Nephron (organoid): ENCODE measurements around the gene ZNF587B.
"Not testable (repeated sequence)": the region's sequence is repeated elsewhere in the genome, so short reads cannot be mapped to it uniquely, and the experiment has no call there.

Source experiments
- H3K27ac Mint-ChIP-seq, 3 experiments: 2 replicates each; pipeline ENCODE4 v1.8.0; 2020; ENCODE audit warnings: mixed read lengths in 3 of 3, mild to moderate bottlenecking in 2 of 3, moderate library complexity in 1 of 3
- H3K27me3 Mint-ChIP-seq: 2 replicates; pipeline ENCODE4 v1.8.0; 2021; ENCODE audit warnings: low read depth, mild to moderate bottlenecking, moderate library complexity, mixed read lengths
- H3K36me3 Mint-ChIP-seq: 2 replicates; pipeline ENCODE4 v1.8.0; 2020; ENCODE audit warnings: low read depth, mixed read lengths
- H3K4me1 Mint-ChIP-seq: 2 replicates; pipeline ENCODE4 v1.8.0; 2020; ENCODE audit warnings: mixed read lengths
- H3K4me3 Mint-ChIP-seq, 3 experiments: 2 replicates each; pipeline ENCODE4 v1.8.0; 2020; ENCODE audit warnings: mild to moderate bottlenecking in 3 of 3, mixed read lengths in 3 of 3, moderate library complexity in 2 of 3
- H3K9me3 Mint-ChIP-seq: 2 replicates; pipeline ENCODE4 v1.8.0; 2020; ENCODE audit warnings: mixed read lengths
- TF ChIP-seq, protein P1 (sequence below), 3 experiments: fragments of 200-600 bp; sonication (generic); IDR thresholded peaks; one replicate each; pipeline ENCODE4 v1.5.0; 2021; ENCODE audit warnings: antibody characterized with exemption in 3 of 3; ENCODE audit not compliant: unreplicated experiment in 3 of 3

ZNF587B gene

DNA sequence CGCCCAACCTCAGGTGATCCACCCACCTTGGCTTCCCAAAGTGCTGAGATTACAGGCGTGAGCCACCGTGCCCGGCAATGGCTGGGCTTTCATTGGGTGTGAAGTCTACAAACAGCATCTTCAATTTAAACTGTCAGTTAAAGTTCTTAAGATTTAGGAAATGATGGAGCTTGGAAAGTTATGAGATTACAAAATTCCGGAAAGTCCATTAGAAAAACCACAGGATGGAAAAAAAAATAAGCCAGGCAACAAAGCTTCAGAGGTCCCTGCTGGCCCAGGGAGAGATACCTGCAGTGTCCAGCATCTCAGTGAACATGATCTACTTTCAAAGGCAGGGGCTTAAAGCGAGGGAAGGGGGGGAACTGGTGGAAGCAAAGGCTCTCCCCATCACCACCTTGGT is 4.6 kb upstream of the ZNF587B start:
- TF ChIP-seq, protein P1, sequence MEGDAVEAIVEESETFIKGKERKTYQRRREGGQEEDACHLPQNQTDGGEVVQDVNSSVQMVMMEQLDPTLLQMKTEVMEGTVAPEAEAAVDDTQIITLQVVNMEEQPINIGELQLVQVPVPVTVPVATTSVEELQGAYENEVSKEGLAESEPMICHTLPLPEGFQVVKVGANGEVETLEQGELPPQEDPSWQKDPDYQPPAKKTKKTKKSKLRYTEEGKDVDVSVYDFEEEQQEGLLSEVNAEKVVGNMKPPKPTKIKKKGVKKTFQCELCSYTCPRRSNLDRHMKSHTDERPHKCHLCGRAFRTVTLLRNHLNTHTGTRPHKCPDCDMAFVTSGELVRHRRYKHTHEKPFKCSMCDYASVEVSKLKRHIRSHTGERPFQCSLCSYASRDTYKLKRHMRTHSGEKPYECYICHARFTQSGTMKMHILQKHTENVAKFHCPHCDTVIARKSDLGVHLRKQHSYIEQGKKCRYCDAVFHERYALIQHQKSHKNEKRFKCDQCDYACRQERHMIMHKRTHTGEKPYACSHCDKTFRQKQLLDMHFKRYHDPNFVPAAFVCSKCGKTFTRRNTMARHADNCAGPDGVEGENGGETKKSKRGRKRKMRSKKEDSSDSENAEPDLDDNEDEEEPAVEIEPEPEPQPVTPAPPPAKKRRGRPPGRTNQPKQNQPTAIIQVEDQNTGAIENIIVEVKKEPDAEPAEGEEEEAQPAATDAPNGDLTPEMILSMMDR (IDR thresholded peaks at IDR 0.05; ENCODE audit: unreplicated experiment in 3 of 3) = no peak
- Mint-ChIP-seq H3K27me3 (no peaks in the 10 kb centered on the region), H3K36me3 (peaks cover 64% of the 10 kb centered on the region), H3K9me3 (peaks cover 2% of the 10 kb centered on the region), H3K4me3 (no peak overlapping the region), H3K27ac (no peak overlapping the region), H3K4me1 (peaks cover 39% of the 10 kb centered on the region)

DNA sequence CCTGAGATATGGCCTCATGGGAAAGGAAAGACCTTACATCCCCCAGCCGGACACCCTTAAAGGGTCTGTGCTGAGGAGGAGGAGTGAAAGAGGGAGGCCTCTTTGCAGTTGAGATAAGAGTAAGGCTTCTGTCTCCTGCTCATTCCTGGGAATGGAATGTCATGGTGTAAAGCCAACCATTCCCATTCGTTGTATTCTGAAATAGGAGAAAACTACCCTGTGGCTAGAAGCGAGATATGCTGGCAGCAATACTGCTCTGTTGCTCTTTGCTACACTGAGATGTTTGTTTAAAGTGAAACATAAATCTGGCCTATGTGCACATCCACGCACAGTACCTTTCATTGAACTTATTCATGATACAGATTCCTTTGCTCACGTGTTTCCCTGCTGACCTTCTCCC is 783 bp upstream of the ZNF587B start:
- TF ChIP-seq, protein P1 (IDR thresholded peaks at IDR 0.05; ENCODE audit: unreplicated experiment in 3 of 3) = no peak
- peaks cover 4% of the 10 kb centered on the region for H3K27me3 Mint-ChIP-seq
- no peaks in the 10 kb centered on the region for H3K9me3 Mint-ChIP-seq
- H3K36me3 Mint-ChIP-seq = peaks cover 57% of the 10 kb centered on the region
- peak overlapping the region; percentile 92 to 98 (median 98) for H3K27ac Mint-ChIP-seq
- H3K4me1 Mint-ChIP-seq = peaks cover 30% of the 10 kb centered on the region
- peak overlapping the region; percentile 25 to 92 (median 68) for H3K4me3 Mint-ChIP-seq

DNA sequence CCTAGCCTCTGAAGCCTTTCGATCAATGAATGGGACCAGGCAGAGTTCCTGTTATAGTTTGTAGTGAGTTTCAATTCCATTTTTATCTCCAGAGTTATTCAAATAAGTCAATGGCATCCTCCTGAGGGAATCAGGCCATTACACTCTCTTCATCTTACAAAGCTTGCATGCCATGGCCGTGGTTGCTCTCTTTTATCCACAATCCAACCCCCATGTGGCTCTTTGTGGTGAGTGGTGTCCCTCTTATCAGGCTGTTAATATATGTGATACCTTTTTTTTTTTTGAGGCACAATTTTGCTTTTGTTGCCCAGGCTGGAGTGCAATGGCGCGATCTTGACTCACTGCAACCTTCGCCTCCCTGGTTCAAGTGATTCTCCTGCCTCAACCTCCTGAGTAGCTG is 6.9 kb downstream of the ZNF587B start:
- H3K27me3 Mint-ChIP-seq, H3K27ac Mint-ChIP-seq, H3K9me3 Mint-ChIP-seq, H3K4me3 Mint-ChIP-seq, H3K4me1 Mint-ChIP-seq: not testable (repeated sequence)
- peaks cover 46% of the 10 kb centered on the region for H3K36me3 Mint-ChIP-seq

DNA sequence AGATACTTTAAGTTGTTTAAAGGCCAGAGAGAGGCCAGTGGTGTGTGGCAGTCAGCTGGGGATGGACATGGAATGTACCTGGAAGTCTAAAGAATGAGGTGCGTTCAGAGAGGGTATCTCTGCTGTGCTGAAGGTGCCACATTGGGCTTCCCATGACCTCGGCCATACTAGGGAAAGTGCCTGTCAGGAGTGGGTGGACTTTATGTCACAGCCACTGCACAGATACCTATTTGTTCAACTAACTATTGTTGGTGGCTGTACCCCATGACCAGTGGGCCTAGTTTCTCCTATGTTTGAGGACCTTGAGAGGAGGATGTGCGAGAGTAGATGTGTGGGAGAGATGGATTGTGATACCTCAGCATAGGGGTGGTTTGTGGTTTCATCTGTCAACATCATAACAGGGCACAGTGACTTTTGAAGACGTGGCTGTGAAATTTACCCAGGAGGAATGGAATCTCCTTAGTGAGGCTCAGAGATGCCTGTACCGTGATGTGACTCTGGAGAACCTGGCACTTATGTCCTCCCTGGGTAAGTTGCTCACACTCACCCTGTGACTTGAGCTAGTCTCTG is 8.6 kb downstream of the ZNF587B start:
- not testable (repeated sequence) for H3K27ac Mint-ChIP-seq, H3K4me3 Mint-ChIP-seq, H3K4me1 Mint-ChIP-seq, H3K9me3 Mint-ChIP-seq, H3K27me3 Mint-ChIP-seq
- H3K36me3 Mint-ChIP-seq = peaks cover 53% of the 10 kb centered on the region

GRCh38 chr19:57841122-57841763 is 11.1 kb downstream of the ZNF587B start:
- TF ChIP-seq, protein P1 (IDR thresholded peaks at IDR 0.05; ENCODE audit: unreplicated experiment in 3 of 3) = no peak
- peaks cover 66% of the 10 kb centered on the region for H3K36me3 Mint-ChIP-seq
- H3K27ac Mint-ChIP-seq = peak overlapping the region in 2 of 3 experiments; percentile 55 to 66
- H3K9me3 Mint-ChIP-seq = no peaks in the 10 kb centered on the region
- no peaks in the 10 kb centered on the region for H3K27me3 Mint-ChIP-seq
- no peak overlapping the region for H3K4me3 Mint-ChIP-seq
- no peaks in the 10 kb centered on the region for H3K4me1 Mint-ChIP-seq

- not testable (repeated sequence) for H3K27me3 Mint-ChIP-seq, H3K9me3 Mint-ChIP-seq
Observed at GRCh38 chr19:57847164-57847563, 17.1 kb downstream of the ZNF587B start.

DNA sequence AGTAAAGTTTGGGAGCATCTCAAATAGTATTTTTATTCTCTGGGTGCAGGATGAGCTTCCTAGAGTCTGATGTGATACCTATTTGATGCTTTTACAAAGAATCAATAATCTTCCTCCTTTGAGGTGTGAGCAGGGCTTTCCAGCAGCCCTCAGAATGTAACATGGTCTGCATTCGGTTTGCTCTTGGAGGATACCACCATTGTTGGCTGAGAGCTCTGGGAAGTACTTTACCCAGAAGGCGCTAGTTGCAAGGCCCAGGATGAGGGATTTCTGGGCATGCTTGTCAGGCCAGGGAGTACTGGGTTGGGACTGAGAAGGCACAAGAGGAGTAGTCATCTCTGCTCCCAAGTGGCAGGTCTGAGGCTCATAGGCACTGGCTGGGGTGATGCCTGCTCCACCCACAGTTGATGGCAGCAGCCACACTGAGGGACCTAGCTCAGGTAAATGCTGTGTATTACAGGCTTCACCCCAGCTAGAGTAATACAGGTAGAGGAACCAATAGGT is 19.1 kb downstream of the ZNF587B start:
- H3K27me3 Mint-ChIP-seq = not testable (repeated sequence)
- Mint-ChIP-seq H3K4me1 (peaks cover 20% of the 10 kb centered on the region), H3K27ac (peak overlapping the region; percentile 82 to 98 (median 97)), H3K4me3 (peak overlapping the region; percentile 90 to 99 (median 92)), H3K9me3 (peaks cover 16% of the 10 kb centered on the region), H3K36me3 (peaks cover 53% of the 10 kb centered on the region)

More at GRCh38 chr19:57847164-57847563, 17.1 kb downstream of the ZNF587B start:
- peaks cover 20% of the 10 kb centered on the region for H3K4me1 Mint-ChIP-seq
- not testable (repeated sequence) for H3K4me3 Mint-ChIP-seq, H3K27ac Mint-ChIP-seq
- H3K36me3 Mint-ChIP-seq = peaks cover 47% of the 10 kb centered on the region

DNA sequence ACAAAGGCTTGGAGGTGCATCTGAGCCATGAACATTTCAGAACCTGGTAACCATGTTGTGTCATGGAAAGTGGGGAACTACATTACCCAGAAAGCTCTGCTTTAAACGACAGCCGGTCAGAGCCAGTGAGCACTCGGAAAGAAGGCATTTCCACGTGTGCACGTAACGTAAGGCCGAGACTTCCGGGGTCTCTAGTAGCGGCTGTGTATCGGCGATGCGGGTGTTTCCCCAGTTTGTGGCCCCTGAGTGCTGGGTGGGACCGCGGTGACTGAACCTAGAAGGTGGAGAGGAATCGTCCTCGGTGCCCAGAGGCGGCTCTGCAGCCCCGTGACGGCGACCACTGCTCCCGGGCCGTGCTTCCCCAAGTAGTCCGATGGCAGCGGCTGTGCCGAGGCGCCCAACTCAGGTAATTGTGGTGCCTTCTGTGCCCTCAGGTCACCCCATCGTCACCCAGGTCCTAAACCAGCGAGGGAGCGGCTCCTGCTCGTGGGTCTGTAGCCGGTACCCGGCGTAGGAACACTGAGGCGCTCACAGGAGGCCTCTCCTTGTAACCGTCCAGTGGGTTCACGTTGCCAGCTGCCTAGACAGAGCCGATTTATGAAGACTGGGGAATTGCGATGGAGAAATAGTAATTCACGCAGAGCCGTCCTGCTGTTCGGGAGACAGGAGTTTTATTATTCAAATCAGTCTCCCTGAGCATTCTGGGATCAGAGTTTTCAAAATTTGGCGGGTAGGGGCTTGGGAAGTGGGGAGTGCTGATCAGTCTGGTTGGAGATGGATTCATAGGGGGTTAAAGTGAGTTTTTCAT is 19.8 kb downstream of the ZNF587B start, which contains the start of gene ZNF587:
TSS of gene ZNF587 (plus strand) at position 194 of the 808 bp plus-strand sequence. CDS start at position 374, 180 bp downstream.
- Mint-ChIP-seq H3K9me3 (peaks cover 16% of the 10 kb centered on the region), H3K27ac (peak within 1 kb of the TSS; percentile 82 to 98 (median 97)), H3K4me1 (peaks cover 20% of the 10 kb centered on the region)

More for the DNA sequence above, 19.8 kb downstream of the ZNF587B start, which contains the start of gene ZNF587:
- not testable (repeated sequence) for H3K27me3 Mint-ChIP-seq
- peak within 1 kb of the TSS; percentile 90 to 99 (median 92) for H3K4me3 Mint-ChIP-seq
- H3K36me3 Mint-ChIP-seq = peaks cover 54% of the 10 kb centered on the region
